Measurements from ENCODE around the gene MRPL36. TPM values are rescaled to one million over a fixed set of nuclear protein-coding genes. Genes with fewer than 3 reads are reported as not detected.

Gene MRPL36
- total and polyA plus RNA-seq, 9 of the 15 experiments (the other 6 are each of a cell fraction or from before 2014, with no cell fraction given) = 78.3 to 557 (median 124) TPM

- Histone ChIP-seq H3K4me3 (no peak overlapping the region), H3K9me1 (ENCODE audit: control insufficient read depth, insufficient read depth, low read length) (no peaks in the 10 kb centered on the region), H2AFZ (ENCODE audit: low read depth, low read length) (no peak overlapping the region), H3K36me3 (ENCODE audit: control insufficient read depth, insufficient read depth, low read length) (peaks cover 32% of the 10 kb centered on the region), H3K9me3 (replicated peaks; ENCODE audit: control insufficient read depth, insufficient read depth, low read depth, low read length) (no peaks in the 10 kb centered on the region), H3K4me2 (ENCODE audit: insufficient read depth, low read length) (no peak overlapping the region), H3K27ac (ENCODE audit: extremely low read depth, low read depth, low read length) (no peak overlapping the region), H4K20me1 (replicated peaks; ENCODE audit: control insufficient read depth, insufficient read depth, low read length) (no peaks in the 10 kb centered on the region), H3K9ac (ENCODE audit: insufficient read depth in 1 of 2, low read depth in 2 of 2, low read length in 2 of 2) (peak overlapping the region in 1 of 2 experiments; percentile 55; a peak in 1 of 4 replicates), H3K79me2 (ENCODE audit: control insufficient read depth, insufficient read depth, low read length) (peaks cover 41% of the 10 kb centered on the region), H3K4me1 (replicated peaks in 1 of 2; ENCODE audit: control insufficient read depth in 2 of 2, insufficient read depth in 2 of 2, low read length in 2 of 2) (peaks cover 5 to 54% of the 10 kb centered on the region in 2 experiments; a peak in 3 of 5 replicates), H3K27me3 (ENCODE audit: control insufficient read depth in 2 of 2, insufficient read depth in 2 of 2, low read length in 2 of 2) (no peaks in the 10 kb centered on the region)
- intact Hi-C loops (cut with micrococcal nuclease) (no loop called here), in situ Hi-C loops (cut with MboI) (no loop called here)
- ChIA-PET CTCF (ENCODE audit: low intra/inter-chr PET ratio) (interaction anchor here (0.5 kb wide), 1 partner anchor 26 kb away, joined by 3 read pairs; no protein-coding TSS in a partner anchor), POLR2A (no interaction called here)
- FAIRE-seq (no peak), DNase-seq (ENCODE audit: extremely low read depth in 1 of 4, low spot score in 3 of 4) (no peak), ATAC-seq (no peak)
- no TSS peak for BruUV-seq (replicated peaks)
- 89% methylated on average over 20 of the region's 21 CpGs for WGBS (ENCODE audit: insufficient coverage, low coverage, missing lambda C conversion rate)
- no peak for TF ChIP-seq TEAD4 (IDR thresholded peaks at IDR 0.05; ENCODE audit: low read length)
- no peak for TF ChIP-seq TEAD4 (CRISPR knock-in tag; IDR thresholded peaks at IDR 0.05; ENCODE audit: borderline replicate concordance)
- TF ChIP-seq POLR2G (IDR thresholded peaks at IDR 0.05; ENCODE audit: low read depth, low read length) = peak; percentile 69; the same call in 1 of the 2 replicates
- 0 out of 2 replicates have a peak, but pooled peaks have one; percentile 14 for TF ChIP-seq POLR2AphosphoS5 (IDR thresholded peaks at IDR 0.05; ENCODE audit: control insufficient read depth, insufficient read depth, low read depth, low read length)
- TF ChIP-seq ZNF24 (IDR thresholded peaks at IDR 0.05) = no peak
- no peak for TF ChIP-seq TSC22D4 (tag; IDR thresholded peaks at IDR 0.05)
- TF ChIP-seq, protein P1, sequence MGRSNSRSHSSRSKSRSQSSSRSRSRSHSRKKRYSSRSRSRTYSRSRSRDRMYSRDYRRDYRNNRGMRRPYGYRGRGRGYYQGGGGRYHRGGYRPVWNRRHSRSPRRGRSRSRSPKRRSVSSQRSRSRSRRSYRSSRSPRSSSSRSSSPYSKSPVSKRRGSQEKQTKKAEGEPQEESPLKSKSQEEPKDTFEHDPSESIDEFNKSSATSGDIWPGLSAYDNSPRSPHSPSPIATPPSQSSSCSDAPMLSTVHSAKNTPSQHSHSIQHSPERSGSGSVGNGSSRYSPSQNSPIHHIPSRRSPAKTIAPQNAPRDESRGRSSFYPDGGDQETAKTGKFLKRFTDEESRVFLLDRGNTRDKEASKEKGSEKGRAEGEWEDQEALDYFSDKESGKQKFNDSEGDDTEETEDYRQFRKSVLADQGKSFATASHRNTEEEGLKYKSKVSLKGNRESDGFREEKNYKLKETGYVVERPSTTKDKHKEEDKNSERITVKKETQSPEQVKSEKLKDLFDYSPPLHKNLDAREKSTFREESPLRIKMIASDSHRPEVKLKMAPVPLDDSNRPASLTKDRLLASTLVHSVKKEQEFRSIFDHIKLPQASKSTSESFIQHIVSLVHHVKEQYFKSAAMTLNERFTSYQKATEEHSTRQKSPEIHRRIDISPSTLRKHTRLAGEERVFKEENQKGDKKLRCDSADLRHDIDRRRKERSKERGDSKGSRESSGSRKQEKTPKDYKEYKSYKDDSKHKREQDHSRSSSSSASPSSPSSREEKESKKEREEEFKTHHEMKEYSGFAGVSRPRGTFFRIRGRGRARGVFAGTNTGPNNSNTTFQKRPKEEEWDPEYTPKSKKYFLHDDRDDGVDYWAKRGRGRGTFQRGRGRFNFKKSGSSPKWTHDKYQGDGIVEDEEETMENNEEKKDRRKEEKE (IDR thresholded peaks at IDR 0.05; ENCODE audit: borderline replicate concordance in 1 of 2, control insufficient read depth in 1 of 2, low read depth in 2 of 2, low read length in 1 of 2) = no peak
These were observed 3.1 kb downstream of the MRPL36 start for GRCh38 chr5:1796371-1797102.

Measured in K562 (cell line).